T-helper 1 cell treated with Interleukin-12 subunit alpha and Interleukin-12 subunit beta and Interleukin-4 antibody, amounts not matched to agents 30 μg/mL and 1 μg/mL, for 36 hours (primary cell): ENCODE results near the gene GCG.

ENCODE experiments used
- H3K27ac Mint-ChIP-seq: one replicate; pipeline ENCODE4 v1.8.0; 2021; ENCODE audit warnings: mild to moderate bottlenecking, mixed read lengths
- H3K27me3 Mint-ChIP-seq: one replicate; pipeline ENCODE4 v1.8.0; 2021; ENCODE audit warnings: low read depth, mixed read lengths
- H3K36me3 Mint-ChIP-seq: one replicate; pipeline ENCODE4 v1.8.0; 2021; ENCODE audit warnings: low read depth, mixed read lengths
- H3K4me1 Mint-ChIP-seq: one replicate; pipeline ENCODE4 v1.8.0; 2021; ENCODE audit warnings: low read depth, mixed read lengths
- H3K4me3 Mint-ChIP-seq: one replicate; pipeline ENCODE4 v1.8.0; 2021; ENCODE audit warnings: mild to moderate bottlenecking, moderate library complexity, mixed read lengths
- H3K9me3 Mint-ChIP-seq: one replicate; pipeline ENCODE4 v1.8.0; 2021; ENCODE audit warnings: mixed read lengths

Gene GCG

DNA sequence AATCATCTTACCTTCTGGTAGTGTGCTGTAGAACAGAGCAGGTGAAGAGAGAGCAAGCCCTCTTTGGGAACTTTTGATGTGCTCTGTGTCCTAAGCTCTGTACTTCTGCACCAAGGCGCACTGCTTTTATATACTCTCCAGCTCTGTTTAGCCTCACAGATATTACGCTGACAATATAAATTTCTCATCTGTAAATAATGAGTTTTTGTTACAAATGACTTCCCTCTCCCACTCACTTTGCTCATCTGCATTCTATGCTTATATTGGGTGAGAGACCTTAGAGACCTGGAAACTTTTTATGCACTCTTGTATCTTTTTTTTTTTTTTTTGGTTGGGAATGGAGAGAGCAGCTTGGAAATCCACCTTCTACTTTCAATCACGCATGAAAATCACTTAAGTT, at the start of gene GCG:
TSS of gene GCG (minus strand) at position 101 of the 400 bp plus-strand sequence. CDS start 3,069 bp downstream, outside the sequence.
- Mint-ChIP-seq H3K27ac (no peak within 1 kb of the TSS), H3K9me3 (no peaks in the 10 kb centered on the region), H3K36me3 (no peaks in the 10 kb centered on the region), H3K4me3 (no peak within 1 kb of the TSS), H3K27me3 (peaks cover 60% of the 10 kb centered on the region), H3K4me1 (peaks cover 6% of the 10 kb centered on the region)

DNA sequence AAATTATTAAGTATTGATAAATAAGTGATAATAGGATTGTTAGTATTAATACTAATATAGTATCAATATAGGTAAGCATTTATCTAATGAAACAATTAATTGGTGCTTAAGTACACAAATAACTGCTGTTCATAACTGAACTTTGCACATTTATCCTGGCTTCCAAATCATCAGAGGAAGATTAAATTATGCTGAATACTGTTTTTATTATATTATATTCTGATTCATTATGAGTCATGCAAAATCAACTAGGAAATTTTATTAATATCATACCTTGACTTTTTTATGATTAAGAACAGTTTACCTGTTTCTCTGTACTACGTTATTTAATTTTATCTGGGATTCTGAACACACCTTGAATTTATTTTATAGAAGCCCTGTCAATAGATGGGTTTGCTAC, 48.6 kb upstream of the GCG start:
- Mint-ChIP-seq H3K36me3 (no peaks in the 10 kb centered on the region), H3K4me3 (no peak overlapping the region), H3K27me3 (peaks cover 11% of the 10 kb centered on the region), H3K27ac (no peak overlapping the region), H3K9me3 (no peaks in the 10 kb centered on the region), H3K4me1 (no peaks in the 10 kb centered on the region)

DNA sequence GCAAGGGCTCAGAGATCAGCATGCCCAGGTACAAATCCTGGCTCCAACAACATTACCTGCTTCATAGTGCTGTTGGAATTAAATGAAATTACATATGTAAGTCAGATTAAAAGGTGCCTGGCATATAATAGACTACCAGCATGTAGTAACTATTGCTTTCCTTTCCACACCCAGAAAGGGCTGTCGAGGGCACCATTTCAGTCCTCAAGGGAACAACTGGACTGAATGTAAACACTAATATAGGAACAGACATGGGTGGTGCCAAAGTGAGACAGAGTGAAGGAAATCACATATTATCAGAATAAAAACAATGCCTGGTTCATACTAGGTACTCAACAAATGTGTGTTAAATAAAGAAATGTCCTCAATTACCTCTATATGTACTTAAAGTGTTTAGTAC, 47.9 kb upstream of the GCG start:
- H3K36me3 Mint-ChIP-seq: no peaks in the 10 kb centered on the region
- H3K4me1 Mint-ChIP-seq: no peaks in the 10 kb centered on the region
- H3K27ac Mint-ChIP-seq: no peak overlapping the region
- H3K27me3 Mint-ChIP-seq: peaks cover 11% of the 10 kb centered on the region
- no peaks in the 10 kb centered on the region for H3K9me3 Mint-ChIP-seq
- H3K4me3 Mint-ChIP-seq: no peak overlapping the region

DNA sequence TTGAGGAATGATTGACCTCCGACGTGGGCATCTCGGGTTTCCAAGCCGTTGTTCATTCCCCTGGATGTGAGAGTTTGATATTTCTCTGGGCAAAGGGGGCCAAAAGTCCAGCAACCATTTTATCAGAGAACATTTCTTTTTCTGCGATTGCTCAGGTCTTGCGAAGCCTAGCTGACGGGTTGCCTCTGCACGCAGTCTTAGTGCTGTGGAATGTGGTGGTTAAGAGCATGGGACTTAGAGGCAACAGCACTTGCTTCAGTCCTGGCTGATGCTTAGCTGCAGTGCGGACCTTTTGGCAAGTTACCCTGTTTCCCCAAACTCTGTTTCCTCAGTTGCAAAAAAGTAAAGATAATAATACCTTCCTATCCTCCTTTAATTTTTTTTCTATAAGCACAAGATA, 46.2 kb upstream of the GCG start:
- Mint-ChIP-seq H3K27me3 (peaks cover 5% of the 10 kb centered on the region), H3K27ac (no peak overlapping the region), H3K4me3 (no peak overlapping the region), H3K9me3 (no peaks in the 10 kb centered on the region), H3K36me3 (no peaks in the 10 kb centered on the region), H3K4me1 (no peaks in the 10 kb centered on the region)

DNA sequence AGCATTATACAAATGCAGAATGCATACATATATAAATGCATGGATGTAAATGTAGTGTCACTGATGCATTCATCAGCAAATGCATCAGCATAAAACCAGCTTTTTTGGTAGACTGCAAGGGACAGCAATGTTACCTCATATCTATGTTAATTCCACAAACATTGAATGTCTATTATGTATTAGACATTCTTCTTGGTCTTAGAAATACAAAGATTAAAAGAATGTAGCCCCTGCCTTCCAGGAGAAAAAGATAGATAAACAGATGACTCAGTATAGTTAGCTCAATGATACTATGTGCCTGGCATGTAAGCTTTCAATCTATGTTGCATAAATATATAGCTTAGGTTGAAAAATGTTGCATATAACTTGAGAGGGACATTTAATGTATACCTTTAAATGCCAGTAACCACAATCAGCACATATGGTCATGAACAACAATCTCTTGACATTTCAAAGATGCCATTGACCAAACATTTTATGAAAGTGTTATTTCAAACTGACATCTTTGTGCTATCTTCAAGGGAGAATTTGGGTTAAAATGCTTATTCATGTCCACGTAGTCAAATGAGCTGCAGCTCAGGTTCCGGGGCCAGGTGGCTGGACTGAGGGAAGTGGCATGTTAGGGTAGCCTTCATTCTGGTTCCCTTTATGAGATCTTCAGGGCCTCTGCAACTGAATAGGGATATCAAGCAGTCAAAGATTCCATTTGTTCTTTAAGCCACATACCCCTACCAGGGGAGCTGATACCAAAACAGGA, 45.2 kb upstream of the GCG start:
- no peaks in the 10 kb centered on the region for H3K4me1 Mint-ChIP-seq
- H3K36me3 Mint-ChIP-seq: no peaks in the 10 kb centered on the region
- H3K9me3 Mint-ChIP-seq: no peaks in the 10 kb centered on the region
- no peak overlapping the region for H3K27ac Mint-ChIP-seq
- no peak overlapping the region for H3K4me3 Mint-ChIP-seq
- peaks cover 11% of the 10 kb centered on the region for H3K27me3 Mint-ChIP-seq

DNA sequence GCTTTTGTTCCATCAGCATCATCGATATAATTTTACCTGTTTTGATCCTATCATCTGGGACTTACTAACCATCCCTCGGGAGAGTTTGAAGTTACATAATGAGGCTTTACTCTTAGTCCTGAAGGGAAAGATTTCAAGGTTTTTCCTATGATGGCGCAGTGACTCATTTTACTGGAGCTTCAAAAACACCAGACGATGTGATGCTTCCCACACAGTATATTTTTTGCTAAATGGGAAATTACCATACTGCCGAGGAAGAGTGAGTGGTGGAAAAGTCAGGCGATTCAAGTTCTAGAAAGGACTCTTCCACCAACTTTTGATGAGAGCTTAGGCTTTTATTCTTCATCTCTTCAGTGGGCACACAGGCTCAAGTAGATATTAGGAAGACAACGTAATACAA, 44.6 kb upstream of the GCG start:
- H3K36me3 Mint-ChIP-seq: no peaks in the 10 kb centered on the region
- no peaks in the 10 kb centered on the region for H3K9me3 Mint-ChIP-seq
- no peak overlapping the region for H3K27ac Mint-ChIP-seq
- no peaks in the 10 kb centered on the region for H3K4me1 Mint-ChIP-seq
- no peak overlapping the region for H3K4me3 Mint-ChIP-seq
- H3K27me3 Mint-ChIP-seq: peaks cover 17% of the 10 kb centered on the region

DNA sequence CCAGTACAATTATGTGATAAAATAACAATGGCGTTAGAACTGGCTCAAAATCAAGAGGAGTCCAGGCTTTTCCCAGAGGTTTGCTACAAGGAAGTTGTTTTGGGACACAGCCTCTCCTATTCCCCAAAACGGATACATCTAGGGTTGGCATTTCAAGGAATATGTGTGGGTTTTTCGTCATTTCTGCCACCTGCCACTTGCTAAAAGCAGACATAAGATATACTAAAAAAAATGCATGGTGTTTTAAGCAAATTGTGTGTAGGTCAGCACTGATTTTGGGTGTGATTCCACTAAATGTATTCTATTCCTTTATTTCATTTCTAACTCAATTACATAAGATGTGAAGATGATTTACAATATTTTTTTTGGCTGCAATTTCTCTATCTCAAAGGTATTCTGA, 36.4 kb upstream of the GCG start:
- Mint-ChIP-seq H3K27me3 (peaks cover 29% of the 10 kb centered on the region), H3K27ac (no peak overlapping the region), H3K4me3 (no peak overlapping the region), H3K4me1 (no peaks in the 10 kb centered on the region), H3K9me3 (no peaks in the 10 kb centered on the region), H3K36me3 (no peaks in the 10 kb centered on the region)

DNA sequence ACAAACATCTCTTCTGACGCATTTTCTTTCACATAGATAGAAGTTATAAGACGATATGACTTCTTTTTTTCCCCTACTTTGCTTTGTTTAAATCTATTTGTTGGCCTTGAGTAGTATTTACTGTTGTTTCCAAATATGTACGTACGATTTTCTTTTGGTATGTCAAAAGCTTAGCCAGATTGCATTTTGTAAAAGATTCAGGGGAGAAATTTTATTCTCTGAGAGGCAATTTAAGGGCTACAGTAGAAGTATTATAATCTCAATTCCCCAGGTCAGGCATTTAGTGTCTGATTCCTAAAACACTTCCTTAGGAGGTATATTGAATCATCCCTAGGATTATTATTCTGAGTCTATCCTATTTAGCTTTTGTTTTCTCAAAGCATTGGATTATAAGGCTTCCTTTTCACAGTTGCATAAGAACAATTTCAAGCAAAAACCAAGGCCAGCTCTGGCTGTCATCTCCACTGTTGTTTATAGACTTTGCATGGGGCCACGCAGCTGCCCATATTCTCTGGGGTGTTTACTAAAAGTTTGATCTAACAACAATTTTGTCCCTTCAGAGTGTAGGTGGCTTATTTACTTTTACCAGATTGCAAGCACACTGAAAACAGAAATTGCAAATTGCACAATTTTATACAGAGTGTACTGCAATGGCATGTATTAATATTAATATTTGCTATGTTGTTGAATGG, 33.6 kb upstream of the GCG start:
- Mint-ChIP-seq H3K4me3 (no peak overlapping the region), H3K36me3 (no peaks in the 10 kb centered on the region), H3K9me3 (no peaks in the 10 kb centered on the region), H3K27me3 (peaks cover 17% of the 10 kb centered on the region), H3K27ac (no peak overlapping the region), H3K4me1 (no peaks in the 10 kb centered on the region)

DNA sequence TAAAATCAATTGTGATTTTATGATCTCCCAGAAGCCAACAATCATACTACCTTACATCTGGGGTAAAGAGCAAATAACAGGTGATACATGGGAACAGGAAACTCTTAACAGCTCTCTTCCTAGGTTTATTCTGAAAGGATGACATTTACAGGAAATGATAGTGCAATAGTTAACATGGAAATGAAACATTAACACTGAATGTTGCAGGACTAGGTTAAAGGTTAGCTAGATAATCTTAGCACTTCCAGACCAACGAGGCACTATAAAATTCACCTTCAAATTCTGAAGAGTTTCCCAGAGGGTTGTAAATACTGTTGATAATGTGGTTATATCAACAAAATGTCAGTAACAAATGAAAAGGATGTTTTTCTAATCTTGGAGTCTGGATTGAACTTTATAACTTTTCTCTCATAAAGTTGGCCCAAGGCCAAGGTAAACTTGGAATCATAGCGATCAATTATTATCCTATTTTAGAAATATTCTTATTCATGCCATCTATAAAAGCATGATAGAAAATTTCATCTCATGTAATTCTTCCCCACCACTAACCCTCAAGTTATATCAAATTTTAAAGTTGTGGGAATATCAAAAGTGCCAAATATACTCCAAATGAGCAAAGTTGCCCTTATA, 32.9 kb upstream of the GCG start:
- no peaks in the 10 kb centered on the region for H3K36me3 Mint-ChIP-seq
- no peak overlapping the region for H3K27ac Mint-ChIP-seq
- peaks cover 15% of the 10 kb centered on the region for H3K27me3 Mint-ChIP-seq
- H3K4me1 Mint-ChIP-seq: no peaks in the 10 kb centered on the region
- no peaks in the 10 kb centered on the region for H3K9me3 Mint-ChIP-seq
- no peak overlapping the region for H3K4me3 Mint-ChIP-seq

DNA sequence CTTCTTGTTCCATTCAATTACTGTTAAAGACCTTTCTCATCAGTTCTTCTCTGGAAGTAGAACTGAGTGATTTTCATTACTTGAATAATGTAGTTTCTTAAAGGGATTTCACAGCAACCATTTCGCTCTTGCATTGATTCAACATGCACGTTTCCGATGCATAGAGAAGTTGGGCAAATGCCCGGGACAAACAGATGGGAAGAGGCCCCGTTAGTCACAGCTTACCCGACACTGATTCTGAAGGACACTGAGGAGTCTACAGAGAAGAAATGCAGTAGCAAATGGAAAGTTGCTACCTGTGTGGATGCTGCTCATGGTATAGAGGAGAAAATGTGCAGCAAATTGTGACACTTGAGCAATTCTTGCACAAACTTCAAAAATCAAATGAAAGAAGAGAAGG, 32.3 kb upstream of the GCG start:
- H3K36me3 Mint-ChIP-seq: no peaks in the 10 kb centered on the region
- H3K27ac Mint-ChIP-seq: no peak overlapping the region

DNA sequence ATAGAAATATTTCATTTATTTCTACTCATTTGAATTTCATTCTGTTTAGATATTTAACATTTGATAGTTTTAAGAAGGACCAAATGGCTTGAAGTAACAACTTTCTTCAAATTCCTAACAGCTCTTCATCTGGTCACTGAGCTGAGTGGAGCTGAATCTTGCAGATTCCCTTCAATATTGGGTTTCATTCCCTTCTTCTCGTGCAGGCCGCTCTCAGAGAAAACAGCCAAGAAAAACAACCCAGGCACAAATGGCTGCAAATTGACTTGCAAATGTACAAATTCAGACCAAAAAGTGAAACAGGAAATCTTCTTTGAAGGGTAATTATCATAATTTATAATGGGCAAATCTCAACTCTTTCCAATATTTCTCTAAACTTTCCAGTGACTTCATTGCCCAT, 30.3 kb upstream of the GCG start:
- H3K4me1 Mint-ChIP-seq: no peaks in the 10 kb centered on the region
- H3K27me3 Mint-ChIP-seq: peaks cover 16% of the 10 kb centered on the region
- no peak overlapping the region for H3K4me3 Mint-ChIP-seq
- H3K27ac Mint-ChIP-seq: no peak overlapping the region
- no peaks in the 10 kb centered on the region for H3K36me3 Mint-ChIP-seq
- H3K9me3 Mint-ChIP-seq: no peaks in the 10 kb centered on the region

More for the DNA sequence above, 32.3 kb upstream of the GCG start:
- peaks cover 17% of the 10 kb centered on the region for H3K27me3 Mint-ChIP-seq
- H3K4me1 Mint-ChIP-seq: no peaks in the 10 kb centered on the region
- no peaks in the 10 kb centered on the region for H3K9me3 Mint-ChIP-seq
- H3K4me3 Mint-ChIP-seq: no peak overlapping the region

DNA sequence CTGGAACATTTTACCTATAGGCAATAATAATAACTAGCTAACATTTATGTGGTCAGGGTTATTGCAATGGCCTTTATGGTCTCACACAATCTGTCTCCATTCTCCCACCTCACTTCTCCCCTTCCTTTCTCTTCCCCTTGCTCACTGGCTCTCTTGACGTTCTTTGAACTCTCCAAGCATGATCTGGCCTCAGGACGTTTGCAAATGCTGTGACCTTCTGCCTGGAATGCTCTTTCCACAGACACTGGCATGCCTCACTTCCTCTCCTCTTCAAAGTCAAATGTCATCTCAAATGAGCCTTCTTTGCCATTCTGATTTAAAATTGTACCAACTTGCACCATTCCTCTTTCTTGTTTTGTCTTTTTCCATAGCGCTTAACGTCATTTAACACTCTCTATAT, 25.3 kb upstream of the GCG start:
- H3K36me3 Mint-ChIP-seq: no peaks in the 10 kb centered on the region

DNA sequence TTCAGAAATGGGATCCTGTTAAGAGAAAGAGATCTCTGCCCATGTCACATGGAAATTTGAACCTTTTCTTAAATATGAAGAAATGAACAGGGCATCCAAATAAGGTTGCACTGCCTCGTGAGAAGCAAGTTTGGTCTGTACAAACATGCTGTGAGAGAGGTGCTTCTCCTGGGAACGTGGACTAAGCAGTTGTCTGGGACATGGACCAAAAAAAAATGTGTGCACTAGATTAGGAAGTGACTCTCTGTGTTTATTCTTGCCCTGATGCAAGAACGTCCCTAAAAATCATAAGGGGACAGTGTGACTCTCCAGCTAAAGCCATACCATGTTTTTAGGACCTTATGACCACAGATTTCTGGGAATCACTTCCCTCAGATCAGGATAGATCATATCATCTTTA, 23.7 kb upstream of the GCG start:
- H3K4me3 Mint-ChIP-seq: no peak overlapping the region
- no peak overlapping the region for H3K27ac Mint-ChIP-seq
- H3K9me3 Mint-ChIP-seq: no peaks in the 10 kb centered on the region
- H3K36me3 Mint-ChIP-seq: no peaks in the 10 kb centered on the region
- peaks cover 31% of the 10 kb centered on the region for H3K27me3 Mint-ChIP-seq
- H3K4me1 Mint-ChIP-seq: no peaks in the 10 kb centered on the region

More for the DNA sequence above, 25.3 kb upstream of the GCG start:
- Mint-ChIP-seq H3K27ac (no peak overlapping the region), H3K4me3 (no peak overlapping the region), H3K9me3 (no peaks in the 10 kb centered on the region), H3K27me3 (peaks cover 36% of the 10 kb centered on the region), H3K4me1 (no peaks in the 10 kb centered on the region)

DNA sequence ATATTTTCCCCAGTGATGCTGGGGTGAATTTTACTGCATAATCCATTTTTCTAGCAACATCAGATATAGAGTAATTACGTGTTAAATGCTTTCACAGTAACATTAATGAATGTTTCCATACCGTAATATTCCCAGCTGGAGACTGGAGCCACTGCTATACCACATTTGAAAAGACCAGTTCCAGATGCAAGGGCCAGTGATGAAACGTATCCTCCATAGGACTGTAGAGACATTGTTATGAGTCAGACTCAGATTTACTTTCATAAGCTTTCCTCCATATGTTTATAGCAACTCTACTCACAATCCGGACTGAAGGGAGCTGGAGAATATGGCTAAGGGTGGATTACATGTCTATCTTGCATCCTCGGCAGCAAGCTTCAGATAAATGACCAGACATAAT, 22.7 kb upstream of the GCG start:
- H3K4me1 Mint-ChIP-seq: no peaks in the 10 kb centered on the region
- no peaks in the 10 kb centered on the region for H3K36me3 Mint-ChIP-seq
- no peaks in the 10 kb centered on the region for H3K9me3 Mint-ChIP-seq
- no peak overlapping the region for H3K27ac Mint-ChIP-seq
- no peak overlapping the region for H3K4me3 Mint-ChIP-seq
- H3K27me3 Mint-ChIP-seq: peaks cover 32% of the 10 kb centered on the region

DNA sequence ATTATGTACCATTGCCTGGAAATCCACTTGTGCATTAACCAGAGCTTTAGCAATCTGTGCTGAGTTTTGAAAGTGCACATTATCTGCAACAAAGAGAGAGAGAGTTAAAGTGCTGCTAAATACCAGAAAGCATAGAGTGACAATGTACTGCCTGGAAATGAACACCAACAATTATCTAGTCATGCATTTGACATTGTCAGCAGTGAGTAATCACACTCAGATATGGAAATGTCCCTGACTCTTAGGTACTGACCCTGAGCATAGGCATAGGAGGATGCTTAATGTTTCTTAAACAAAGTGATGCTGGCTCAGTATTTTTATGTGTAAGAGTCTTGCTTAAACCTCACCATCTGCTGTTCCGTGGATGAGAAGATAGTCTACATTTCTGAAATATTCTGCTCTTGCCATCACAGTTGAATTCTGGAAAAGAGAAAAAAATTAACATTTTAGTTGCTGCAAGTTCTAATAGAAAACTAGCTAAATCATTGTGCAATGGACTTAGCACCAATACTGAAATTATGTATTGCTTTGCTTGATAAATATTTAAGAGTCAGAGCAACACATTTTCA, 20.8 kb upstream of the GCG start:
- Mint-ChIP-seq H3K27me3 (peaks cover 41% of the 10 kb centered on the region), H3K27ac (no peak overlapping the region), H3K36me3 (no peaks in the 10 kb centered on the region), H3K4me1 (no peaks in the 10 kb centered on the region), H3K4me3 (no peak overlapping the region), H3K9me3 (no peaks in the 10 kb centered on the region)
